Transverse colon (tissue), 4 donors: Measurements from ENCODE around the gene WDCP. TPM values are rescaled to one million over a fixed set of nuclear protein-coding genes. Genes with fewer than 3 reads are reported as not detected.

Experiments used
- DNase-seq: peaks from one replicate; pipeline ENCODE4 v3.0.0-alpha.2; 2019
- H3K27ac ChIP-seq, 4 donors: fragments of 200-600 bp; sonication (generic); 2 replicates each; pipeline ENCODE4 v1.5.1; 2016 to 2018; ENCODE audit warnings: inconsistent platforms in 4 of 4
- H3K27me3 ChIP-seq: fragments of 200-600 bp; sonication (generic); 2 replicates; pipeline ENCODE4 v1.5.1; 2017; ENCODE audit warnings: inconsistent platforms
- H3K36me3 ChIP-seq, 4 donors: fragments of 200-600 bp; sonication (generic); 2 replicates each; pipeline ENCODE4 v1.5.1; 2017 to 2019; ENCODE audit warnings: inconsistent platforms in 4 of 4
- H3K4me1 ChIP-seq, 4 donors: fragments of 200-600 bp; sonication (generic); 2 replicates each; pipeline ENCODE4 v1.5.1; 2017 to 2020; ENCODE audit warnings: inconsistent platforms in 4 of 4
- H3K4me3 ChIP-seq, 4 donors: fragments of 200-600 bp; sonication (generic); 1 replicate in 1 of 4; 2 replicates in 3 of 4; pipeline versions ENCODE4 v1.5.1 to v1.6.1; 2017 to 2019; ENCODE audit warnings: inconsistent platforms in 4 of 4
- H3K9me3 ChIP-seq, 2 donors: fragments of 200-600 bp; sonication (generic); 2 replicates each; pipeline ENCODE4 v1.5.1; 2017 to 2019; ENCODE audit warnings: inconsistent platforms in 2 of 2
- EP300 ChIP-seq: sonication (generic); formaldehyde crosslinking; IDR thresholded peaks from one replicate; pipeline ENCODE4 v1.6.1; 2017; ENCODE audit warnings: antibody characterized with exemption, low read depth
- POLR2A ChIP-seq: fragments of 450-650 bp; IDR thresholded peaks from one replicate; pipeline ENCODE4 v1.6.1; 2016; ENCODE audit warnings: antibody characterized with exemption, mild to moderate bottlenecking, moderate library complexity
- POLR2AphosphoS5 ChIP-seq, 3 donors: sonication (generic); formaldehyde crosslinking; IDR thresholded peaks; one replicate each; pipeline ENCODE4 v1.6.1; 2016; ENCODE audit warnings: antibody characterized with exemption in 3 of 3
- WGBS, 2 donors: methylation state at CpG; one replicate each; pipeline ENCODE4 v1.1.5; 2018; ENCODE audit warnings: low coverage in 1 of 2; 5-methylcytosine and 5-hydroxymethylcytosine counted together
- in situ Hi-C, 4 donors: fragments of 200-750 bp; cut with MboI; loops; one replicate each; pipeline versions ENCODE4 v1.15.0 to v1.15.1; 2017; ENCODE audit warnings: low sequenced_read_pairs in 3 of 4, low pct_ligation_motif_present in 1 of 4, low pct_unique_long_range_greater_than_20kb in 1 of 4
- intact Hi-C: fragments of 100-400 bp; cut with DNase I; formaldehyde crosslinking; loops from one replicate; pipeline ENCODE4 v1.15.1; 2023; ENCODE audit warnings: low total_unique reads
- total RNA-seq, 4 donors: library from RNA; depleted of rRNA; stranded (reverse); fragments of >200 nt; gene quantifications; one replicate each; pipeline ENCODE4 v1.1.0, GENCODE V29; 2016
- TF ChIP-seq, protein P1 (sequence below), 5 experiments: fragments of 200-600 bp in 3 of 5; fragments of 450-650 bp in 2 of 5; sonication (generic) in 3 of 5; IDR thresholded peaks; 1 replicate in 2 of 5; 2 replicates in 3 of 5; pipeline ENCODE4 v1.5.1; 2016 to 2017; ENCODE audit warnings: antibody characterized with exemption in 5 of 5, inconsistent platforms in 3 of 5, mild to moderate bottlenecking in 2 of 5, moderate library complexity in 1 of 5

WDCP gene
- total RNA-seq, 4 donors from 2014 or later = 1.5 to 4.0 (median 3.0) TPM

DNA sequence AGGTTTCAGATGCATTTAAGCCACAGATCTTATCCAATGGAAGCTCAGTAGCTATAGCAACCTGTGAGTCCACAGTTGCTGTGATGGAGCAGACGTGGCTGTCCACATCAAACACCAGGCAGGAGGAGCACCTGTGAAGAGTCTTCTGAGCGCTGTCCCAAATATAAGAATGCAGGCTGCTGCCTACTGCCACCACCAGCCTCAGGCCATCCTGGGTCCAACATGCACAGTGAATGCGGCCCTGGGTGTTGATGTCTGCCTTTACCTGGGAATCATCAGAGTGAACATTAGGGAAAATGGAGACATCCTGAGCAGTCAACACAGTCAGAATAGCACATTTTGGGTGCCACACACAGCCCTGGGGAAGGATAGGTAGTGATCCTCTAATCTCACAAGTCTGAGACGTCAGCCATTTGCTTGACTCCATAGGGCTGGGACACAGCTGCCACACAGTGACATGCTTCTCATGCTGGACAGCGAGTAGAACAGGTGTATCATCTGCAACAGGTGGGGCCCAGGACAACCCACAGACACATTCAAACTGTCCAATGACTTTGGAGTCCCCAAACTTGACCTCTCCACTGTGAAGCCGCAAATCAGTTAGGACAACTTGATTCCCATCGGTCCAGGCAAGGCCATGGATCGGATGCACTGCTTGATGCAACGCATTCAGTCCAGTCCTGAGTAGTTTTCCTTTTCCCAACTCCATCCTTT, 8.2 kb downstream of the WDCP start:
- H3K27ac ChIP-seq = no peak overlapping the region
- no peaks in the 10 kb centered on the region for H3K27me3 ChIP-seq
- intact Hi-C loops (no loop called here), in situ Hi-C loops (no loop called here)
- H3K36me3 ChIP-seq = peaks cover 0 to 7% (median 0%) of the 10 kb centered on the region in 4 donors
- no peaks in the 10 kb centered on the region for H3K4me1 ChIP-seq
- no peak for DNase-seq
- WGBS, 2 donors = 96% methylated on average over 9 of the region's 9 CpGs; no CpG with 5 or more reads in 1 of the 2 donors
- H3K9me3 ChIP-seq = no peaks in the 10 kb centered on the region
- no peak overlapping the region for H3K4me3 ChIP-seq
- TF ChIP-seq POLR2A (no peak), POLR2AphosphoS5 (IDR thresholded peaks at IDR 0.05) (no peak), EP300 (no peak)
- TF ChIP-seq, protein P1, sequence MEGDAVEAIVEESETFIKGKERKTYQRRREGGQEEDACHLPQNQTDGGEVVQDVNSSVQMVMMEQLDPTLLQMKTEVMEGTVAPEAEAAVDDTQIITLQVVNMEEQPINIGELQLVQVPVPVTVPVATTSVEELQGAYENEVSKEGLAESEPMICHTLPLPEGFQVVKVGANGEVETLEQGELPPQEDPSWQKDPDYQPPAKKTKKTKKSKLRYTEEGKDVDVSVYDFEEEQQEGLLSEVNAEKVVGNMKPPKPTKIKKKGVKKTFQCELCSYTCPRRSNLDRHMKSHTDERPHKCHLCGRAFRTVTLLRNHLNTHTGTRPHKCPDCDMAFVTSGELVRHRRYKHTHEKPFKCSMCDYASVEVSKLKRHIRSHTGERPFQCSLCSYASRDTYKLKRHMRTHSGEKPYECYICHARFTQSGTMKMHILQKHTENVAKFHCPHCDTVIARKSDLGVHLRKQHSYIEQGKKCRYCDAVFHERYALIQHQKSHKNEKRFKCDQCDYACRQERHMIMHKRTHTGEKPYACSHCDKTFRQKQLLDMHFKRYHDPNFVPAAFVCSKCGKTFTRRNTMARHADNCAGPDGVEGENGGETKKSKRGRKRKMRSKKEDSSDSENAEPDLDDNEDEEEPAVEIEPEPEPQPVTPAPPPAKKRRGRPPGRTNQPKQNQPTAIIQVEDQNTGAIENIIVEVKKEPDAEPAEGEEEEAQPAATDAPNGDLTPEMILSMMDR (IDR thresholded peaks at IDR 0.05) = no peak

DNA sequence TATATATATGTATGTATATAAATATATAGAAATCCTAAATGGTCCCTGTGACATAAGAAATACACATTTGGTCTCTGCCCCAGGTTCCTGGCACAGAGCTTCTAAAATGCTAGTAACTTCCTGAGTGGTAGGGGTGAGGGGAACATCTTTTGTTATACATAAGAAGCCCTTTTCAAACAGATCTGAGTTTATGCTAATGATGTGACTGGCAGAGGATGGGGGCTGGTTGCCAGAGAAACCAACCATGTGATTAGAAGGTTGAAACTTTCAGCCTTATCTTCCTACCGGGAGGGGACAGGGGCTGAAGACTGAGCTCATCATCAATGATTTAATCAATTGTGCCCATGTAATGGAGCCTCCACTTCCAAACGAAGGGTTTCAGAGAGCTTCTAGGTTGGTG, 21.0 kb downstream of the WDCP start:
- H3K9me3 ChIP-seq = no peaks in the 10 kb centered on the region
- H3K4me1 ChIP-seq = no peaks in the 10 kb centered on the region
- intact Hi-C loops = no loop called here
- in situ Hi-C loops = no loop called here
- TF ChIP-seq EP300 = no peak
- no peak for TF ChIP-seq POLR2AphosphoS5 (IDR thresholded peaks at IDR 0.05)
- no peak for TF ChIP-seq POLR2A
- TF ChIP-seq, protein P1 (IDR thresholded peaks at IDR 0.05) = no peak
- 72% methylated on average over 2 of the region's 2 CpGs; no CpG with 5 or more reads in 1 of the 2 donors for WGBS, 2 donors
- H3K36me3 ChIP-seq = peaks cover 0 to 15% (median 6%) of the 10 kb centered on the region in 4 donors
- DNase-seq = no peak
- H3K27me3 ChIP-seq = no peaks in the 10 kb centered on the region
- H3K4me3 ChIP-seq = no peak overlapping the region
- no peak overlapping the region for H3K27ac ChIP-seq

DNA sequence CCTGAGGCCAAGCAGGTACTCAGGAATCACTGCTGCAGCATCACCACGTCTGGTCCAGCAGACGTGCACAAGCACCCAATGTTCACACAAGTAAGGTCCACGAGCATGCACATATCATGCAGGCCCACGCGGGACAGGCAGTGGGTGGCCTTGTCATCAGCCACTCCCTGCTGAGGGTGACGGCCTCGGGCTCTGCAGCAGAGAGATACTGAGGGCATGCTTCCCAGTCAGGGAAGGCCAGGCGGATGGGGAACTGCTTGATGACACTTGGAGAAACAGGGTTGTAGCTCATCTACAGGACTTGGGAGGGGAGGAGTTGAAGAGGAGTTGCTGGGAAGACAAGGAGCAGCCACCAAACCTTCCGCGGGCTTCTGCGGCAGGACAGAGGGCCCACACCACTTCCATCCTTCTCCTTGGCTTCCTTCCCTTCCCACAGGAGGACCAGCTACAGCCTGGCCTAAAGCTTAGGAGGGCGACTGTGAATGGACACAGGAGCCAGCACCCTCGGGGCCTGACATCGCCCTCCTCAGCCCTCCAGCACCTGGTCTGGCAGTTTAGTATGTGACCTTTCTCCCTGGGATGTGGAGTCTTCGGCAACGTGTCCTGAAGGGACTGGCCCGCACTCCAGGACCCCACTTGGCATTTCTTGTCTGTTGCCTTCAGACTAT, 22.1 kb downstream of the WDCP start:
- WGBS, 2 donors = 93 to 100% methylated on average over 3 to 17 of the region's 17 CpGs
- peaks cover 0 to 5% (median 2%) of the 10 kb centered on the region in 4 donors for H3K36me3 ChIP-seq
- intact Hi-C loops = no loop called here

DNA sequence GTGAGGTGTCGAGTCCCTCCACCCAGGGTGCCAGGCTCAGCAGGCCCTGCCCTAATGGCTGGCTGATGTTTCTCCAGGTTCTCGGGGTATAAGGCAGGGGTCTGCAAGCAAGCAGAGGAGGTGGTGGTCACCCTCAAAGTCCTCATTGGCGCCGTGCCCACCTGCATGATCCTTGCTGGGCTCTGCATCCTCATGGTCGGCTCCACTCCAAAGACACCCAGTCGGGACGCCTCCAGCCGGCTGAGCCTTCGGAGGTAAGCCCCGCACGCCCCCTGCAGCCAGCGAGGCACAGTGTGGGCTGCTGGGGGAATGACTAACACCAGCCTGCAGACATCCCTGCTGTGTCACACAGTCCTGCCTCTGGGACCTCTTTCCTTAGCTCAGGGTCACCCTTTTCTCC, 23.2 kb downstream of the WDCP start:
- DNase-seq = no peak
- in situ Hi-C loops = no loop called here
- WGBS, 2 donors = 75% methylated on average over 12 of the region's 12 CpGs; no CpG with 5 or more reads in 1 of the 2 donors
- TF ChIP-seq POLR2AphosphoS5 (IDR thresholded peaks at IDR 0.05) = no peak
- TF ChIP-seq, protein P1 (IDR thresholded peaks at IDR 0.05) = no peak
- no peak for TF ChIP-seq POLR2A
- TF ChIP-seq EP300 = no peak
- intact Hi-C loops = no loop called here
- H3K4me1 ChIP-seq = no peaks in the 10 kb centered on the region
- no peaks in the 10 kb centered on the region for H3K9me3 ChIP-seq
- H3K27ac ChIP-seq = no peak overlapping the region
- H3K27me3 ChIP-seq = no peaks in the 10 kb centered on the region
- H3K4me3 ChIP-seq = no peak overlapping the region
- H3K36me3 ChIP-seq = no peaks in the 10 kb centered on the region

More for the DNA sequence above, 22.1 kb downstream of the WDCP start:
- DNase-seq = no peak
- H3K27me3 ChIP-seq = no peaks in the 10 kb centered on the region
- no peaks in the 10 kb centered on the region for H3K9me3 ChIP-seq
- no peaks in the 10 kb centered on the region for H3K4me1 ChIP-seq
- in situ Hi-C loops = no loop called here
- H3K4me3 ChIP-seq = no peak overlapping the region
- TF ChIP-seq POLR2AphosphoS5 (IDR thresholded peaks at IDR 0.05) (no peak), EP300 (no peak), POLR2A (no peak)
- TF ChIP-seq, protein P1 (IDR thresholded peaks at IDR 0.05) = no peak
- H3K27ac ChIP-seq = no peak overlapping the region
